Ovary (tissue), 9 donors: ENCODE data around the gene ANKRD10. TPM values are rescaled to one million over a fixed set of nuclear protein-coding genes. Genes with fewer than 3 reads are reported as not detected.

Source experiments
- DNase-seq, 5 donors: peaks; one replicate each; pipeline ENCODE4 v3.0.0-alpha.2; 2019 to 2020
- H3K27ac ChIP-seq, 2 donors: fragments of 200-600 bp; one replicate each; pipeline versions ENCODE4 v1.5.1 to v1.8.0; 2019 to 2022
- H3K27me3 ChIP-seq: fragments of 200-600 bp; one replicate; pipeline ENCODE4 v1.8.0; 2022
- H3K36me3 ChIP-seq: fragments of 200-600 bp; sonication (generic); one replicate; pipeline ENCODE4 v1.5.1; 2019
- H3K4me1 ChIP-seq: one replicate; pipeline ENCODE4 v1.8.1; 2013; ENCODE audit warnings: mild to moderate bottlenecking, moderate library complexity; ENCODE audit not compliant: insufficient read depth
- H3K4me3 ChIP-seq: fragments of 200-600 bp; sonication (generic); one replicate; pipeline ENCODE4 v1.5.1; 2017
- H3K9me3 ChIP-seq, 2 donors: fragments of 200-600 bp in 1 of 2; sonication (generic) in 1 of 2; one replicate each; pipeline versions ENCODE4 v1.5.1 to v1.8.1; 2013 to 2019; ENCODE audit warnings: mild to moderate bottlenecking in 1 of 2, moderate library complexity in 1 of 2
- CTCF ChIP-seq, 3 donors: fragments of 450-650 bp in 2 of 3; fragments of 200-600 bp in 1 of 3; IDR thresholded peaks; one replicate each; pipeline versions ENCODE4 v1.5.1 to v1.8.0; 2016 to 2022; ENCODE audit warnings: antibody characterized with exemption in 3 of 3, mild to moderate bottlenecking in 1 of 3
- EP300 ChIP-seq: sonication (generic); formaldehyde crosslinking; IDR thresholded peaks from one replicate; pipeline ENCODE4 v1.6.1; 2017; ENCODE audit warnings: antibody characterized with exemption
- POLR2A ChIP-seq: fragments of 450-650 bp; IDR thresholded peaks from one replicate; pipeline ENCODE4 v1.6.1; 2017; ENCODE audit warnings: antibody characterized with exemption, mild to moderate bottlenecking, moderate library complexity
- WGBS, 3 donors: extraction: QIAGEN DNeasy Blood & Tissue Kit in 1 of 3; methylation state at CpG; one replicate each; pipeline versions ENCODE4 v1.1.5 to v1.1.7; 2013 to 2017; 5-methylcytosine and 5-hydroxymethylcytosine counted together
- intact Hi-C, 4 donors: fragments of 100-400 bp; cut with DNase I; formaldehyde crosslinking; loops; one replicate each; pipeline versions ENCODE4 v1.11.0 to v1.15.1; 2022 to 2023
- polyA plus RNA-seq, 2 donors: library from polyadenylated mRNA; stranded (reverse); fragments of 200-250 nt in 1 of 2; fragments of 350-450 nt in 1 of 2; fragmentation: Illumina TruSeq in 1 of 2; extraction: RNeasy Lipid Tissue Mini Kit (QIAGEN cat#74804) in 1 of 2; gene quantifications; one replicate each; pipeline ENCODE4 v1.2.3, GENCODE V29; 2013 to 2014
- total RNA-seq, 7 donors: library from RNA; depleted of rRNA in 2 of 7; stranded (reverse); fragments of >200 nt in 2 of 7; fragmentation: NEBNext Ultra II Directional in 3 of 7; extraction: Animal tissue kit (Norgen Biotek cat#: 25700) in 3 of 7; gene quantifications; one replicate each; pipeline versions ENCODE4 v1.1.0 to v1.2.4, GENCODE V29; 2016 to 2023
- donor health status: DM: no; HTN: no; CAD: no; lungs with moderate emphysema.
- donor health status: DM: no; HTN: no; CAD: no.
- donor health status: Bipolar disorder and iron deficiency.
- donor health status: DM: yes; HTN: yes; CAD: no.
- donor health status: DM: no; HTN: no; CAD: no.
- donor health status: DM: yes; HTN: yes; CAD: no.

ANKRD10 gene
- total and polyA plus RNA-seq, 9 donors: 62.4 to 172 (median 129) TPM

DNA sequence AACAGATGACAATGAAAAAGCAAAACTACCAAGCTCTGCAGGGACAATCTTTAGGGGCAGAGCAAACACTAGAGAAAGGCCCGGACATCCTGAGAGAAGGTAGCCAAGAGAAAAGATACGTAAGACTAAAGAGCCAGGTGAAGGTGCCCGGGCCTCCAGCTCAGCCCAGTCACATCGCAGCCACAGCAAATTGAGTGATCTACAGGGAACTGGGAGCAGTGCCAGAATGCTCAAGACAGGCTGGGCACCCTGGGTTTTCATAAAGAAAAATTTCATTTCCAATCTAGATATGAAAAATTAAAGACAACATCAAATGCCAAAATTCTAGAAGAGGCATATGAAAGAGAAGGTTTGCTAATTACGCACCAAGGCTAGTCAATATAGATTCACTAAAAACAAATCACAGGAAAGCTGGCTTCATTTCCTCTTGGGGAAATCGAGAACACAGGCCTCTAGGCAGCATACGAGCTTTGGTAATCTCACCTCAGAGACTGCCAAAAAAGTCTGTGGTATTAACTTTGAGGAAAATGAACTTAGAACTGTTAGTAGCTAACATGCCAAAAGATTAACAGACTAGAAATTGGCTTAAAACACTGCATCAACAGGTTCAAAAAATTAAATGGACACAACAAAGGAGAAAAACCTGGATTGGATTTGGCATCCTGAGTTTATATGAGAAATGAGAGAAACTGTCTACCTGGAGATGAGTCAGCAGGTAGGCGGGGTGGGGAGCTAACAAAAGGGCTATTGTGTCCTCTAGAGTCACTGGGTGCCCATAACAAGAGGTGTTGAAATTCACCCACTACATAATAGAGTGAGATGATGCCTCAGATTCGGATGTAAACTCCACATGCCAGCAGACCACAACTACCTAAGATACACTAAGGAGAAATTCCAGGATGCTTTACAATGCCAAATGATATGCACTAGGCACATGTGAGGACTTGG is 6.6 kb downstream of the ANKRD10 start:
- peaks cover 33% of the 10 kb centered on the region for H3K4me1 ChIP-seq
- no peak for DNase-seq
- H3K9me3 ChIP-seq: no peaks in the 10 kb centered on the region
- H3K36me3 ChIP-seq: no peaks in the 10 kb centered on the region
- no peak for TF ChIP-seq EP300
- no peak for TF ChIP-seq CTCF (IDR thresholded peaks at IDR 0.05)
- TF ChIP-seq POLR2A: no peak
- no peak overlapping the region for H3K27ac ChIP-seq
- H3K27me3 ChIP-seq: no peaks in the 10 kb centered on the region
- 47 to 59% (median 57%) methylated on average over 9 of the region's 9 CpGs for WGBS, 3 donors
- intact Hi-C loops: loop anchor here in 1 of 4 donors (5.0 kb wide), 1 partner anchor 701 kb away; no protein-coding TSS in a partner anchor
- no peak overlapping the region for H3K4me3 ChIP-seq

- peaks cover 28% of the 10 kb centered on the region for H3K4me1 ChIP-seq
- H3K9me3 ChIP-seq: no peaks in the 10 kb centered on the region
- no peaks in the 10 kb centered on the region for H3K27me3 ChIP-seq
- H3K36me3 ChIP-seq: no peaks in the 10 kb centered on the region
- DNase-seq: no peak
- H3K27ac ChIP-seq: no peak overlapping the region
- intact Hi-C loops: loop anchor here in 1 of 4 donors (5.0 kb wide), 1 partner anchor 700 kb away; no protein-coding TSS in a partner anchor
- no peak overlapping the region for H3K4me3 ChIP-seq
- TF ChIP-seq POLR2A (no peak), CTCF (IDR thresholded peaks at IDR 0.05) (no peak), EP300 (no peak)
- WGBS, 3 donors: 45 to 69% (median 55%) methylated on average over 3 to 4 of the region's 4 CpGs
Observed at GRCh38 chr13:110907301-110907700, 7.6 kb downstream of the ANKRD10 start.

- no peak for DNase-seq
- 74 to 78% (median 76%) methylated on average over 7 of the region's 7 CpGs for WGBS, 3 donors
- Histone ChIP-seq H3K4me1 (peaks cover 12% of the 10 kb centered on the region), H3K27ac (no peak overlapping the region), H3K27me3 (no peaks in the 10 kb centered on the region), H3K36me3 (no peaks in the 10 kb centered on the region), H3K4me3 (no peak overlapping the region), H3K9me3 (no peaks in the 10 kb centered on the region)
- intact Hi-C loops: loop anchor here in 1 of 4 donors (5.0 kb wide), 1 partner anchor 697 kb away; no protein-coding TSS in a partner anchor
- TF ChIP-seq EP300 (no peak), CTCF (IDR thresholded peaks at IDR 0.05) (no peak)
Observed at GRCh38 chr13:110904748-110905147, 10.1 kb downstream of the ANKRD10 start.

DNA sequence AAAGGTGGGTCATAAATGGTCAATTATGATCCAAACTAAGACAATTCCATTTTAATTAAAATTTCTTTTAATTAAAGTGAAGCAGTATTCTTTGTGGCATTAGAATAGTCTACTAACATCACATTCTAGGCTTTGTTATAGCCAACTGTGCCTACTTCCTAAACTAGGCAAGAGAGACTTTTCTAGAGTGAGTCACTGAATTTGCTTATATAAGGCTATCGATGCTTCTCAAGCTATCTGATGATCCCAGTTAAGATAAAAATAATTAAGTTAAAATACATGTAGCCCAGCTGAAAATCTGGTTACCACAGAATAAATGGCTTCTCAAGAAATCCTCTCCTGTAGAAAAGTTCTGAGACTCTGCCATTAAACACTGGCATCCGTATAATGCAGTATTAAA is 12.5 kb downstream of the ANKRD10 start:
- Histone ChIP-seq H3K4me1 (no peaks in the 10 kb centered on the region), H3K9me3 (no peaks in the 10 kb centered on the region), H3K36me3 (no peaks in the 10 kb centered on the region), H3K27me3 (no peaks in the 10 kb centered on the region), H3K27ac (no peak overlapping the region), H3K4me3 (no peak overlapping the region)
- intact Hi-C loops: no loop called here
- DNase-seq: no peak
- WGBS, 3 donors: 80 to 93% (median 86%) methylated on average over 2 of the region's 2 CpGs
- no peak for TF ChIP-seq POLR2A
- no peak for TF ChIP-seq CTCF (IDR thresholded peaks at IDR 0.05)
- no peak for TF ChIP-seq EP300
